Naive thymus-derived CD4-positive, alpha-beta T cell (primary cell): ENCODE data around the gene FANCD2. TPM values are rescaled to one million over a fixed set of nuclear protein-coding genes. Genes with fewer than 3 reads are reported as not detected.
"Not testable (repeated sequence)": the region's sequence is repeated elsewhere in the genome, so short reads cannot be mapped to it uniquely, and the experiment has no call there.

ENCODE experiments used
- ATAC-seq: fragments of 150-1000 bp; cut with Tn5 transposase; 2 replicates; pipeline ENCODE4 v1.10.0; 2021; ENCODE audit warnings: mild to moderate bottlenecking, moderate library complexity
- CTCF ChIA-PET: fragments of 350-600 bp; sonication (Branson Sonifier 250); formaldehyde crosslinking; loops from one replicate; lab custom pipeline; 2021; ENCODE audit warnings: antibody characterized with exemption; lab: Charles Lee
- POLR2A ChIA-PET: fragments of 350-600 bp; sonication (Branson Sonifier 250); formaldehyde crosslinking; loops from one replicate; lab custom pipeline; 2021; ENCODE audit warnings: antibody characterized with exemption, inconsistent platforms; lab: Charles Lee
- DNase-seq, 9 donors: peaks; one replicate each; pipeline versions ENCODE4 v3.0.0 to v3.0.0-alpha.2; 2020 to 2022; ENCODE audit warnings: mixed read lengths in 1 of 9
- H3K27ac ChIP-seq: one replicate; pipeline ENCODE4 v1.7.0; 2013; ENCODE audit warnings: mild to moderate bottlenecking, low read depth, low read length, moderate library complexity
- H3K27me3 ChIP-seq, 2 donors: one replicate each; pipeline ENCODE4 v1.7.0; 2013; ENCODE audit warnings: low read length in 2 of 2, mild to moderate bottlenecking in 2 of 2, moderate library complexity in 2 of 2; ENCODE audit not compliant: control insufficient read depth in 2 of 2, insufficient read depth in 2 of 2
- H3K36me3 ChIP-seq, 3 experiments: 1 replicate in 2 of 3; 2 replicates in 1 of 3; pipeline ENCODE4 v1.7.0; 2013; ENCODE audit warnings: low read length in 3 of 3, mild to moderate bottlenecking in 3 of 3, moderate library complexity in 1 of 3; ENCODE audit not compliant: insufficient read depth in 3 of 3, control insufficient read depth in 2 of 3
- H3K4me1 ChIP-seq, 2 donors: one replicate each; pipeline ENCODE4 v1.7.0; 2013; ENCODE audit warnings: low read length in 2 of 2, mild to moderate bottlenecking in 2 of 2, moderate library complexity in 1 of 2; ENCODE audit not compliant: control insufficient read depth in 2 of 2, insufficient read depth in 2 of 2
- H3K4me3 ChIP-seq: 2 replicates; pipeline ENCODE4 v1.7.0; 2013; ENCODE audit warnings: mild to moderate bottlenecking, low read length
- H3K9me3 ChIP-seq, 3 experiments: 1 replicate in 2 of 3; 2 replicates in 1 of 3; pipeline ENCODE4 v1.7.0; 2013; ENCODE audit warnings: low read length in 3 of 3; ENCODE audit not compliant: control insufficient read depth in 2 of 3
- H3K27ac Mint-ChIP-seq, 9 donors: one replicate each; pipeline ENCODE4 v1.8.0; 2020 to 2022; ENCODE audit warnings: mixed read lengths in 9 of 9, mild to moderate bottlenecking in 8 of 9, moderate library complexity in 5 of 9, inconsistent platforms in 2 of 9
- H3K27me3 Mint-ChIP-seq, 5 donors: one replicate each; pipeline ENCODE4 v1.8.0; 2021 to 2022; ENCODE audit warnings: mixed read lengths in 5 of 5, mild to moderate bottlenecking in 1 of 5
- H3K36me3 Mint-ChIP-seq, 5 donors: one replicate each; pipeline ENCODE4 v1.8.0; 2020 to 2022; ENCODE audit warnings: mixed read lengths in 5 of 5, mild to moderate bottlenecking in 3 of 5, inconsistent platforms in 1 of 5
- H3K4me1 Mint-ChIP-seq, 7 donors: one replicate each; pipeline ENCODE4 v1.8.0; 2020 to 2022; ENCODE audit warnings: mixed read lengths in 7 of 7, mild to moderate bottlenecking in 3 of 7, inconsistent platforms in 1 of 7
- H3K4me3 Mint-ChIP-seq, 10 donors: one replicate each; pipeline ENCODE4 v1.8.0; 2020 to 2022; ENCODE audit warnings: mild to moderate bottlenecking in 10 of 10, mixed read lengths in 10 of 10, moderate library complexity in 6 of 10, inconsistent platforms in 2 of 10
- H3K9me3 Mint-ChIP-seq, 11 donors: one replicate each; pipeline ENCODE4 v1.8.0; 2020 to 2022; ENCODE audit warnings: mixed read lengths in 11 of 11, mild to moderate bottlenecking in 4 of 11, inconsistent platforms in 1 of 11, moderate library complexity in 1 of 11
- intact Hi-C, 2 donors: fragments of 100-400 bp; cut with micrococcal nuclease; formaldehyde crosslinking; loops; one replicate each; pipeline ENCODE4 v1.15.1; 2023
- polyA plus RNA-seq, 2 donors: library from polyadenylated mRNA; unstranded; fragments of 300-500 nt; fragmentation: Illumina TruSeq; gene quantifications; one replicate each; pipeline ENCODE4 v1.2.3, GENCODE V29; 2021
- total RNA-seq, 6 experiments: library from RNA in 5 of 6; stranded (reverse) in 5 of 6; gene quantifications; 1 replicate in 5 of 6; 2 replicates in 1 of 6; pipeline ENCODE4 v1.2.3 and lab custom pipeline; 2021 to 2026

The FANCD2 gene
- total and polyA plus RNA-seq, 7 experiments from 2014 or later: 3.3 to 41.5 (median 18.9) TPM

DNA sequence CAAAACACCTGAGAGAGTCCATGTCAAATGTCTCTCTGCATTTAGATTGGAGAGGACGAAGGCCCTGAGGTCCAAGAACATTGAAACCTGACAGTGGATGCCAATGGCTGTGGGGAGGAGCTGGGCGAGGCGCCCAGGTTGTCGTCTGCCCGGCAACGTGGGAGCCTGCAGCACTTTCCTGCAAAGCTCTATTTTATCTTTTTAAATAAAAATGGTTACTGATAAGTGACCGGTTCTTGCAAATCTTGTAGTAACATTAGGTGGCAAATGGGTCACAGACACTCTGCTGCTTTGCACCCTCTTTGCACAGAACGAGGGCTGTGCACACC lies 19.5 kb upstream of the FANCD2 start:
- Histone ChIP-seq H3K36me3 (no peaks in the 10 kb centered on the region), H3K4me3 (no peak overlapping the region), H3K9me3 (no peaks in the 10 kb centered on the region), H3K27ac (no peak overlapping the region), H3K4me1 (peaks cover 0 to 14% of the 10 kb centered on the region in 2 donors), H3K27me3 (no peaks in the 10 kb centered on the region)
- POLR2A ChIA-PET: interaction anchor here (1.5 kb wide), 1 partner anchor 19 kb away, joined by 3 read pairs; the partner anchor contains the start of gene FANCD2
- Mint-ChIP-seq H3K4me3 (no peak overlapping the region), H3K36me3 (peaks cover 0 to 5% (median 0%) of the 10 kb centered on the region in 5 donors), H3K9me3 (no peaks in the 10 kb centered on the region), H3K27ac (no peak overlapping the region), H3K27me3 (peaks cover 0 to 10% (median 8%) of the 10 kb centered on the region in 5 donors), H3K4me1 (peaks cover 10 to 26% (median 17%) of the 10 kb centered on the region in 7 donors)
- CTCF ChIA-PET: no interaction called here
- ATAC-seq (no peak), DNase-seq (no peak)
- intact Hi-C loops: loop anchor here in 1 of 2 donors (5.0 kb wide), 1 partner anchor 214 kb away; the partner anchor contains the start of genes ARPC4 and TADA3

- H3K9me3 Mint-ChIP-seq: no peaks in the 10 kb centered on the region
- peaks cover 0 to 14% of the 10 kb centered on the region in 2 donors for H3K4me1 ChIP-seq
- no peak overlapping the region for H3K27ac Mint-ChIP-seq
- H3K27me3 ChIP-seq: no peaks in the 10 kb centered on the region
- peaks cover 0 to 5% (median 0%) of the 10 kb centered on the region in 5 donors for H3K36me3 Mint-ChIP-seq
- peaks cover 15 to 30% (median 19%) of the 10 kb centered on the region in 7 donors for H3K4me1 Mint-ChIP-seq
- H3K36me3 ChIP-seq: no peaks in the 10 kb centered on the region
- no peak overlapping the region for H3K4me3 Mint-ChIP-seq
- ChIA-PET CTCF (interaction anchor here (0.6 kb wide), 1 partner anchor 20 kb away, joined by 5 read pairs; no protein-coding TSS in a partner anchor), POLR2A (interaction anchor here (0.5 to 2.4 kb wide), 4 partner anchors 19 to 74 kb away, joined by 3 to 7 read pairs (median 5); partner anchors contain the start of genes EMC3 and FANCD2)
- H3K27me3 Mint-ChIP-seq: peaks cover 0 to 15% (median 13%) of the 10 kb centered on the region in 5 donors
- intact Hi-C loops: loop anchor here in 1 of 2 donors (5.0 kb wide), 1 partner anchor 215 kb away; the partner anchor contains the start of genes ARPC4 and TADA3
- H3K9me3 ChIP-seq: no peaks in the 10 kb centered on the region
- no peak for ATAC-seq
- DNase-seq: no peak
- no peak overlapping the region for H3K27ac ChIP-seq
- H3K4me3 ChIP-seq: no peak overlapping the region
Observed at GRCh38 chr3:10007126-10007782, 19.0 kb upstream of the FANCD2 start.

DNA sequence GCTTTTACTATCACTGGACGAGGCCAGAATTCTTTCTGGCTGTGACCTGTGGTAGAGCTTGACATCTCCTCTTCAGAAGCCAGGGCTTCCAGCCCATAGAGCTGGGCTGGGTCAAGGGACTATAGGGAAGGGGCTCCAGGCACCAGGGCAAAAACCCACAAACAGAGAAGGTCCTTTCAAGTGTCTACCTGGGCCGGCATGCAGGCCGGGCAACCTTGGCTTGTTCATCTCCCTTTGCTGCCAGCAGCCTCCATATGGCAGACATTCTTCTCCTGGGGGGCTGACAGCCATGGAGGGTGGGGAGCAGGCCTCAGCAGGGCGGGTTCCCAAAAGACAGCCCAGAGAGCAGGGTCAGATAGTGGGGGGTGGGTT lies 18.0 kb upstream of the FANCD2 start:
- H3K27ac Mint-ChIP-seq, CTCF ChIA-PET, H3K9me3 ChIP-seq, H3K27ac ChIP-seq, H3K4me3 ChIP-seq, ATAC-seq, H3K27me3 ChIP-seq, H3K36me3 ChIP-seq, DNase-seq, H3K9me3 Mint-ChIP-seq, H3K36me3 Mint-ChIP-seq: not testable (repeated sequence)
- Mint-ChIP-seq H3K4me1 (peaks cover 15 to 33% (median 19%) of the 10 kb centered on the region in 7 donors), H3K27me3 (peaks cover 0 to 19% (median 14%) of the 10 kb centered on the region in 5 donors), H3K4me3 (peak overlapping the region in 7 of 10 donors; percentile 20 to 81 (median 39))
- intact Hi-C loops: loop anchor here in 1 of 2 donors (5.0 kb wide), 1 partner anchor 216 kb away; the partner anchor contains the start of genes ARPC4 and TADA3
- POLR2A ChIA-PET: interaction anchor here (0.5 to 2.4 kb wide), 5 partner anchors 18 to 359 kb away, joined by 3 to 7 read pairs (median 4); partner anchors contain the start of genes EMC3, FANCD2 and MTMR14
- H3K4me1 ChIP-seq: peaks cover 0 to 14% of the 10 kb centered on the region in 2 donors

- intact Hi-C loops: loop anchor here in 1 of 2 donors (1.0 to 5.0 kb wide), 4 partner anchors 18 to 313 kb away; partner anchors contain the start of genes ARPC4, FANCD2, SEC13 and TADA3
- Mint-ChIP-seq H3K4me3 (peak overlapping the region; percentile 56 to 81 (median 76)), H3K36me3 (no peaks in the 10 kb centered on the region), H3K27me3 (peaks cover 0 to 19% (median 14%) of the 10 kb centered on the region in 5 donors), H3K27ac (peak overlapping the region in 5 of 9 donors; percentile 12 to 82 (median 42)), H3K9me3 (no peaks in the 10 kb centered on the region), H3K4me1 (peaks cover 15 to 33% (median 19%) of the 10 kb centered on the region in 7 donors)
- Histone ChIP-seq H3K27ac (peak overlapping the region; percentile 66), H3K4me1 (peaks cover 0 to 14% of the 10 kb centered on the region in 2 donors), H3K36me3 (no peaks in the 10 kb centered on the region), H3K9me3 (no peaks in the 10 kb centered on the region), H3K27me3 (no peaks in the 10 kb centered on the region), H3K4me3 (peak overlapping the region; percentile 62)
- DNase-seq: peak; percentile 55 to 87 (median 77)
- ATAC-seq: peak; percentile 85
- POLR2A ChIA-PET: interaction anchor here (0.7 to 2.4 kb wide), 3 partner anchors 22 to 360 kb away, joined by 3 to 6 read pairs (median 4); partner anchors contain the start of genes EMC3 and MTMR14
- CTCF ChIA-PET: no interaction called here
Observed at GRCh38 chr3:10008588-10009344, 17.5 kb upstream of the FANCD2 start.

DNA sequence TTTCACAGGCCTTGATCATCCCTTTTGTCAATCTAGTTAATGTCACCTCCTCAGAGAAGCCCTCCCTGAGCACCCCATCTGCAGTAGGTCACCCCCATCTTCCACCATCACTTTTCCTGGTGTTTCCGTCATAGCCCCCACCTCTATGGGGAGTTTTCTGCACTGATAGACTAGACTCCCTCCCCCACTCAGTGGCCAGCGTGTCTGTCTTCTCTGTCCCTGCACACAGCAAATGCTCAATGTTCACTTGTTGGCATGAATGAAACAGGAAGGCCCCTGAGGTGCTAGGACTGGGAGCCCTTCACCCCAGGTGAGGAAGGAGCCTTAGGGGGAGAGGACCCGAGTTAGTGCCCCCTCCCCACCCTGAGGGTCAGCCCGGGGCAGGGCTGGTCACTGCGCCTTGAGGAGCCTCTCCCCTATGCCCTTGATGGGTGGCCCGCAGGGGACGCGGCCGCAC lies 15.8 kb upstream of the FANCD2 start:
- Histone ChIP-seq H3K4me3 (peak overlapping the region; percentile 44), H3K27me3 (no peaks in the 10 kb centered on the region), H3K27ac (peak overlapping the region; percentile 9), H3K9me3 (no peaks in the 10 kb centered on the region), H3K36me3 (no peaks in the 10 kb centered on the region), H3K4me1 (peaks cover 0 to 14% of the 10 kb centered on the region in 2 donors)
- Mint-ChIP-seq H3K27ac (peak overlapping the region in 2 of 9 donors; percentile 28 to 57), H3K36me3 (no peaks in the 10 kb centered on the region), H3K4me3 (peak overlapping the region; percentile 24 to 81 (median 70)), H3K4me1 (peaks cover 15 to 28% (median 19%) of the 10 kb centered on the region in 7 donors), H3K27me3 (peaks cover 0 to 19% (median 14%) of the 10 kb centered on the region in 5 donors), H3K9me3 (no peaks in the 10 kb centered on the region)
- CTCF ChIA-PET: no interaction called here
- ATAC-seq (no peak), DNase-seq (peak in 1 of 9 donors; percentile 5)
- POLR2A ChIA-PET: interaction anchor here (1.7 kb wide), 1 partner anchor 77 kb away, joined by 7 read pairs; the partner anchor contains the start of gene CRELD1
- intact Hi-C loops: no loop called here
